Spleen (tissue), 11 donors: Measurements from ENCODE around the gene NFIC. TPM values are rescaled to one million over a fixed set of nuclear protein-coding genes. Genes with fewer than 3 reads are reported as not detected.
"Not testable (repeated sequence)": the region's sequence is repeated elsewhere in the genome, so short reads cannot be mapped to it uniquely, and the experiment has no call there.

Experiments used
- DNase-seq: peaks from one replicate; pipeline ENCODE4 v3.0.0-alpha.2; 2020
- H3K27ac ChIP-seq, 8 donors: fragments of 200-600 bp; sonication (generic) in 7 of 8; 1 replicate in 4 of 8; 2 replicates in 4 of 8; pipeline versions ENCODE4 v1.5.0 to v1.8.0; 2016 to 2021; ENCODE audit warnings: inconsistent platforms in 4 of 8, mild to moderate bottlenecking in 4 of 8, moderate library complexity in 1 of 8
- H3K27me3 ChIP-seq, 7 donors: fragments of 200-600 bp; sonication (generic) in 6 of 7; replicated peaks in 1 of 7; 1 replicate in 4 of 7; 2 replicates in 3 of 7; pipeline versions ENCODE4 v1.5.0 to v1.8.0; 2016 to 2021; ENCODE audit warnings: inconsistent platforms in 3 of 7, mild to moderate bottlenecking in 1 of 7
- H3K36me3 ChIP-seq, 6 donors: fragments of 200-600 bp; sonication (generic) in 5 of 6; 1 replicate in 4 of 6; 2 replicates in 2 of 6; pipeline versions ENCODE4 v1.5.0 to v1.8.0; 2016 to 2021; ENCODE audit warnings: inconsistent platforms in 2 of 6
- H3K4me1 ChIP-seq, 6 donors: fragments of 200-600 bp; sonication (generic) in 5 of 6; 1 replicate in 3 of 6; 2 replicates in 3 of 6; pipeline versions ENCODE4 v1.5.0 to v1.8.0; 2016 to 2021; ENCODE audit warnings: inconsistent platforms in 3 of 6
- H3K4me3 ChIP-seq, 8 donors: fragments of 200-600 bp; sonication (generic) in 7 of 8; 1 replicate in 4 of 8; 2 replicates in 4 of 8; pipeline versions ENCODE4 v1.5.0 to v1.8.0; 2016 to 2021; ENCODE audit warnings: inconsistent platforms in 4 of 8, mild to moderate bottlenecking in 4 of 8, moderate library complexity in 2 of 8
- H3K9me3 ChIP-seq, 8 donors: fragments of 200-600 bp; sonication (generic) in 7 of 8; 1 replicate in 4 of 8; 2 replicates in 4 of 8; pipeline versions ENCODE4 v1.5.0 to v1.8.0; 2016 to 2021; ENCODE audit warnings: inconsistent platforms in 4 of 8
- CTCF ChIP-seq, 11 experiments: fragments of 200-600 bp in 7 of 11; fragments of 450-650 bp in 4 of 11; sonication (generic) in 4 of 11; IDR thresholded peaks in 8 of 11; conservative IDR thresholded peaks in 3 of 11; 1 replicate in 7 of 11; 2 replicates in 4 of 11; pipeline versions ENCODE4 v1.4.0 to v1.8.0; 2016 to 2021; ENCODE audit warnings: antibody characterized with exemption in 11 of 11, inconsistent platforms in 4 of 11, mild to moderate bottlenecking in 1 of 11
- POLR2A ChIP-seq, 3 donors: fragments of 450-650 bp; IDR thresholded peaks; one replicate each; pipeline ENCODE4 v1.5.1; 2017; ENCODE audit warnings: antibody characterized with exemption in 3 of 3, mild to moderate bottlenecking in 1 of 3
- POLR2AphosphoS5 ChIP-seq, 3 donors: sonication (generic); formaldehyde crosslinking; IDR thresholded peaks; one replicate each; pipeline ENCODE4 v1.5.1; 2017; ENCODE audit warnings: antibody characterized with exemption in 3 of 3
- WGBS, 5 donors: extraction: QIAGEN DNeasy Blood & Tissue Kit in 3 of 5; methylation state at CpG; one replicate each; pipeline versions ENCODE4 v1.1.5 to v1.1.7; 2013 to 2018; 5-methylcytosine and 5-hydroxymethylcytosine counted together
- intact Hi-C: fragments of 100-400 bp; cut with DNase I; formaldehyde crosslinking; loops from one replicate; pipeline ENCODE4 v1.15.0; 2023; ENCODE audit warnings: low total_unique reads
- polyA plus RNA-seq, 3 donors: library from polyadenylated mRNA; stranded (reverse); fragments of 200-250 nt; gene quantifications; one replicate each; pipeline ENCODE4 v1.2.1, GENCODE V29; 2013
- total RNA-seq, 7 donors: library from RNA; depleted of rRNA in 3 of 7; stranded (reverse); fragments of >200 nt in 3 of 7; fragmentation: NEBNext Ultra II Directional in 4 of 7; extraction: Animal tissue kit (Norgen Biotek cat#: 25700) in 4 of 7; gene quantifications; one replicate each; pipeline versions ENCODE4 v1.1.0 to v1.2.1, GENCODE V29; 2016 to 2021
- donor health status: healthy with polysubstance abuse.
- donor health status: DM: no; HTN: no; CAD: no; lungs with moderate emphysema.
- donor health status: DM: no; HTN: no; CAD: no.
- donor health status: Bipolar disorder and iron deficiency.
- donor health status: healthy.
- donor health status: DM: no; HTN: no; CAD: no.
- donor health status: DM: yes; HTN: yes; CAD: no.

NFIC gene
- total and polyA plus RNA-seq, 10 donors, result 4.1 to 125 (median 74.4) TPM

DNA sequence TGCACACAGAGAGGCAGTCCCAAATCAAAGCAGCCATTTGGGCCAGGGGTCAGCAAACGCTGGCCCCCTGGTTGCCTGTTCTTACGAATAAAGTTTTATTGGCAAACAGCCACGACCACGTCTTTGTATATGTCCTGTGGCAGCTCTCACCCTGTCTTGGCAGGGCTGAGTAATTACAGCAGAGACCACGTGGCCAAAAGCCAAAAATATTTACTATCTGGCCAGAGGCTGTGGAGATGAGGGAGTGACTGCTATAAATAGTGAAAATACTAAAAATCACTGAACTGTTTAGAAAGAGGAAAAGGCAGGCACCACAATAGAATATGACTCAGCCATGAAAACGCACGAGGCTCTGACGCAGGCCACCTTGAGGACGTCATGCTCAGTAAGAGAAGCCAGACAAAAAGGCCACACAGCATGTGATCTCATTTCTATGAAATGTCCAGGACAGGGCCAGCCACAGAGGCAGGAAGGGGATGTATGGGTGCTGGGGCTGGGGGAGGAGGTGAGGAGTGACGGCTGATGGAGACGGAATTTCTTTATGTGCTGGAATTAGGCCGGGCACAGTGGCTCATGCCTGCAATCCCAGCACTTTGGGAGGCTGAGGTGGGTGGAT lies 84.5 kb downstream of the NFIC start:
- no peak overlapping the region for H3K4me3 ChIP-seq
- H3K9me3 ChIP-seq, result no peaks in the 10 kb centered on the region
- H3K27me3 ChIP-seq, result no peaks in the 10 kb centered on the region
- peak overlapping the region in 7 of 8 donors; percentile 19 to 66 (median 43) for H3K27ac ChIP-seq
- peaks cover 0 to 13% (median 3%) of the 10 kb centered on the region in 6 donors for H3K4me1 ChIP-seq
- intact Hi-C loops, result no loop called here
- WGBS, 5 donors, result 59 to 75% (median 62%) methylated on average over 12 of the region's 12 CpGs
- no peak for DNase-seq
- peaks cover 0 to 100% (median 54%) of the 10 kb centered on the region in 6 donors for H3K36me3 ChIP-seq
- peak in 2 of 3 donors; percentile 32 to 68 for TF ChIP-seq POLR2AphosphoS5 (IDR thresholded peaks at IDR 0.05)
- TF ChIP-seq CTCF (IDR thresholded peaks at IDR 0.05 in 8 of 11, conservative IDR thresholded peaks at IDR 0.05 in 3 of 11), result no peak

DNA sequence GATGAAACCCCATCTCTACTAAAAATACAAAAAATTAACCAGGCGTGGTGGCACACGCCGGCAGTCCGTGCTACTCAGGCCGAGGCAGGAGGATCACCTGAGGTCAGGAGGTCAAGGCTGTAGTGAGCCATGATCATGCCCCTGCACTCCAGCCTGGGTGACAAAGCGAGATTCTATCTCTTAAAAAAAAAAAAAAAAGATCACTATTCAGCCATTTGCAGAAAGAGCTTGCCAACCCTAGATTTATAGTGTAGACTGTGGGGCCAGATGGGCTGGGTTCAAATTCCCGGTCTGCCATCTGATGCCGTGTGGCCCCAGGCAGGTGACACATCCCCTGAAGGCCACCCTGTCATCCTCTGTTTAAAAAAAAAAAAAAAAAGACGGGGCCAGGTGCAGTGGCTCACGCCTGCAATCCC lies 85.1 kb downstream of the NFIC start:
- TF ChIP-seq POLR2AphosphoS5 (IDR thresholded peaks at IDR 0.05), result no peak
- TF ChIP-seq POLR2A (IDR thresholded peaks at IDR 0.05), result no peak
- no peak for TF ChIP-seq CTCF (IDR thresholded peaks at IDR 0.05 in 8 of 11, conservative IDR thresholded peaks at IDR 0.05 in 3 of 11)
- Histone ChIP-seq H3K9me3 (no peaks in the 10 kb centered on the region), H3K4me1 (peaks cover 0 to 14% (median 2%) of the 10 kb centered on the region in 6 donors), H3K27ac (peak overlapping the region in 7 of 8 donors; percentile 19 to 66 (median 43)), H3K27me3 (no peaks in the 10 kb centered on the region), H3K4me3 (no peak overlapping the region), H3K36me3 (peaks cover 0 to 100% (median 56%) of the 10 kb centered on the region in 6 donors)
- no peak for DNase-seq
- intact Hi-C loops, result no loop called here
- 81 to 91% (median 88%) methylated on average over 9 to 10 of the region's 10 CpGs for WGBS, 5 donors

- peak overlapping the region in 1 of 8 donors; percentile 7 for H3K27ac ChIP-seq
- no peaks in the 10 kb centered on the region for H3K9me3 ChIP-seq
- WGBS, 5 donors, result 89 to 95% (median 93%) methylated on average over 33 to 38 of the region's 38 CpGs
- no peaks in the 10 kb centered on the region for H3K27me3 ChIP-seq
- H3K4me3 ChIP-seq, result no peak overlapping the region
- no peak for DNase-seq
- peaks cover 0 to 100% (median 62%) of the 10 kb centered on the region in 6 donors for H3K36me3 ChIP-seq
- H3K4me1 ChIP-seq, result peaks cover 5 to 23% (median 11%) of the 10 kb centered on the region in 6 donors
- no peak for TF ChIP-seq CTCF (IDR thresholded peaks at IDR 0.05 in 8 of 11, conservative IDR thresholded peaks at IDR 0.05 in 3 of 11)
- TF ChIP-seq POLR2AphosphoS5 (IDR thresholded peaks at IDR 0.05), result peak in 1 of 3 donors; percentile 38
- TF ChIP-seq POLR2A (IDR thresholded peaks at IDR 0.05), result no peak
- intact Hi-C loops, result no loop called here
Observed at GRCh38 chr19:3452171-3452941, 86.0 kb downstream of the NFIC start.

DNA sequence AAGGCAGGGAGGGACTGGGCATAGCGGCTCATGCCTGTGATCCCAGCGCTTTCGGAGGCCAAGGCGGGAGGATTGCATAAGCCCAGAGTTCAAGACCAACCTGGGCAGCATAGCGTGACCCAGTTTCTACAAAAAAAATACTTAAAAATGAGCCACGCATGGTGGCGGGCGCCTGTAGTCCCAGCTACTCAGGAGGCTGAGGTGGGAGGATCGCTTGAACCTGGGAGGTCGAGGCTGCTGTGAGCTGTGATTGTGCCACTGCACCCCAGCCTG lies 86.5 kb downstream of the NFIC start:
- H3K4me1 ChIP-seq, result peaks cover 10 to 28% (median 16%) of the 10 kb centered on the region in 6 donors
- H3K27ac ChIP-seq, result peak overlapping the region in 1 of 8 donors; percentile 7
- H3K9me3 ChIP-seq, H3K4me3 ChIP-seq, H3K27me3 ChIP-seq, intact Hi-C loops, DNase-seq: not testable (repeated sequence)
- peaks cover 0 to 100% (median 62%) of the 10 kb centered on the region in 6 donors for H3K36me3 ChIP-seq
- 93 to 96% (median 96%) methylated on average over 7 to 10 of the region's 10 CpGs for WGBS, 5 donors
